Endodermal cell (in vitro differentiated cells): ENCODE data around the gene TANGO2. TPM values are rescaled to one million over a fixed set of nuclear protein-coding genes. Genes with fewer than 3 reads are reported as not detected.

Experiments used
- DNase-seq: peaks from one replicate; pipeline ENCODE4 v3.0.0-alpha.2; 2017
- H3K27ac ChIP-seq: 2 replicates; pipeline ENCODE4 v1.5.1; 2013; ENCODE audit warnings: mild to moderate bottlenecking, low read depth, low read length, moderate library complexity
- H3K27me3 ChIP-seq: 2 replicates; pipeline ENCODE4 v1.6.1; 2013; ENCODE audit warnings: mild to moderate bottlenecking, low read length, moderate library complexity; ENCODE audit not compliant: insufficient read depth, control insufficient read depth, poor library complexity, severe bottlenecking
- H3K36me3 ChIP-seq: 2 replicates; pipeline ENCODE4 v1.7.0; 2013; ENCODE audit warnings: mild to moderate bottlenecking, low read length, moderate library complexity; ENCODE audit not compliant: control insufficient read depth, insufficient read depth
- H3K4me1 ChIP-seq: one replicate; pipeline ENCODE4 v1.7.0; 2013; ENCODE audit warnings: low read length; ENCODE audit not compliant: control insufficient read depth, insufficient read depth
- H3K4me3 ChIP-seq: 2 replicates; pipeline ENCODE4 v1.5.1; 2013; ENCODE audit warnings: mild to moderate bottlenecking, low read length, moderate library complexity
- H3K9ac ChIP-seq: 2 replicates; pipeline ENCODE4 v1.6.1; 2013; ENCODE audit warnings: mild to moderate bottlenecking, low read length, moderate library complexity; ENCODE audit not compliant: poor library complexity, severe bottlenecking; ENCODE audit errors: extremely low read depth
- H3K9me3 ChIP-seq: 2 replicates; pipeline ENCODE4 v1.6.1; 2013; ENCODE audit warnings: mild to moderate bottlenecking, low read length, moderate library complexity; ENCODE audit not compliant: control insufficient read depth
- H3K27ac Mint-ChIP-seq: 2 replicates; pipeline ENCODE4 v1.8.0; 2020; ENCODE audit warnings: mixed read lengths
- H3K27me3 Mint-ChIP-seq: 2 replicates; pipeline ENCODE4 v1.8.0; 2021; ENCODE audit warnings: mild to moderate bottlenecking, mixed read lengths; ENCODE audit not compliant: insufficient read depth
- H3K36me3 Mint-ChIP-seq: 2 replicates; pipeline ENCODE4 v1.8.0; 2020; ENCODE audit warnings: low read depth, mixed read lengths
- H3K4me1 Mint-ChIP-seq: 2 replicates; pipeline ENCODE4 v1.8.0; 2020; ENCODE audit warnings: mixed read lengths
- H3K4me3 Mint-ChIP-seq: 2 replicates; pipeline ENCODE4 v1.8.0; 2020; ENCODE audit warnings: mild to moderate bottlenecking, moderate library complexity, mixed read lengths
- H3K9me3 Mint-ChIP-seq: 2 replicates; pipeline ENCODE4 v1.8.0; 2020; ENCODE audit warnings: mild to moderate bottlenecking, mixed read lengths
- WGBS, 2 experiments: methylation state at CpG; one replicate each; pipeline versions ENCODE4 v1.1.5 to v1.1.7; 2013; ENCODE audit warnings: missing lambda C conversion rate in 2 of 2, mixed read lengths in 1 of 2; ENCODE audit not compliant: insufficient coverage in 1 of 2, insufficient read length in 1 of 2; 5-methylcytosine and 5-hydroxymethylcytosine counted together
- total RNA-seq, 2 donors: library from RNA; stranded (reverse); fragmentation: NEBNext Ultra II Directional in 1 of 2; extraction: Animal tissue kit (Norgen Biotek cat#: 25700) in 1 of 2; gene quantifications; 2 replicates in 1 of 2; 3 replicates in 1 of 2; pipeline ENCODE4 v1.2.1, GENCODE V29; 2021
- TF ChIP-seq, protein P1 (sequence below): fragments of 200-600 bp; sonication (generic); conservative IDR thresholded peaks from 2 replicates; pipeline ENCODE4 v1.5.0; 2021; ENCODE audit warnings: antibody characterized with exemption, mild to moderate bottlenecking

TANGO2 gene
- total RNA-seq, 2 donors from 2014 or later, result 19.9 to 21.8 TPM

GRCh38 chr22:19982991-19983578, 37.8 kb upstream of the TANGO2 start:
- no peaks in the 10 kb centered on the region for H3K9me3 Mint-ChIP-seq
- WGBS, 2 experiments, result 91 to 100% methylated on average over 8 of the region's 8 CpGs
- Histone ChIP-seq H3K9me3 (no peaks in the 10 kb centered on the region), H3K27ac (no peak overlapping the region), H3K4me1 (peaks cover 6% of the 10 kb centered on the region), H3K36me3 (peaks cover 3% of the 10 kb centered on the region), H3K9ac (no peak overlapping the region), H3K27me3 (no peaks in the 10 kb centered on the region), H3K4me3 (no peak overlapping the region)
- TF ChIP-seq, protein P1, sequence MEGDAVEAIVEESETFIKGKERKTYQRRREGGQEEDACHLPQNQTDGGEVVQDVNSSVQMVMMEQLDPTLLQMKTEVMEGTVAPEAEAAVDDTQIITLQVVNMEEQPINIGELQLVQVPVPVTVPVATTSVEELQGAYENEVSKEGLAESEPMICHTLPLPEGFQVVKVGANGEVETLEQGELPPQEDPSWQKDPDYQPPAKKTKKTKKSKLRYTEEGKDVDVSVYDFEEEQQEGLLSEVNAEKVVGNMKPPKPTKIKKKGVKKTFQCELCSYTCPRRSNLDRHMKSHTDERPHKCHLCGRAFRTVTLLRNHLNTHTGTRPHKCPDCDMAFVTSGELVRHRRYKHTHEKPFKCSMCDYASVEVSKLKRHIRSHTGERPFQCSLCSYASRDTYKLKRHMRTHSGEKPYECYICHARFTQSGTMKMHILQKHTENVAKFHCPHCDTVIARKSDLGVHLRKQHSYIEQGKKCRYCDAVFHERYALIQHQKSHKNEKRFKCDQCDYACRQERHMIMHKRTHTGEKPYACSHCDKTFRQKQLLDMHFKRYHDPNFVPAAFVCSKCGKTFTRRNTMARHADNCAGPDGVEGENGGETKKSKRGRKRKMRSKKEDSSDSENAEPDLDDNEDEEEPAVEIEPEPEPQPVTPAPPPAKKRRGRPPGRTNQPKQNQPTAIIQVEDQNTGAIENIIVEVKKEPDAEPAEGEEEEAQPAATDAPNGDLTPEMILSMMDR, result no peak
- peaks cover 2% of the 10 kb centered on the region for H3K4me1 Mint-ChIP-seq
- no peak overlapping the region for H3K27ac Mint-ChIP-seq
- no peak overlapping the region for H3K4me3 Mint-ChIP-seq
- peaks cover 9% of the 10 kb centered on the region for H3K36me3 Mint-ChIP-seq
- no peak for DNase-seq
- H3K27me3 Mint-ChIP-seq, result no peaks in the 10 kb centered on the region

GRCh38 chr22:19983741-19984140, 37.2 kb upstream of the TANGO2 start:
- Mint-ChIP-seq H3K36me3 (peaks cover 7% of the 10 kb centered on the region), H3K27ac (no peak overlapping the region), H3K27me3 (no peaks in the 10 kb centered on the region), H3K4me3 (no peak overlapping the region), H3K9me3 (no peaks in the 10 kb centered on the region), H3K4me1 (peaks cover 2% of the 10 kb centered on the region)
- WGBS, 2 experiments, result 93 to 95% methylated on average over 3 to 4 of the region's 5 CpGs
- Histone ChIP-seq H3K36me3 (peaks cover 3% of the 10 kb centered on the region), H3K27ac (no peak overlapping the region), H3K27me3 (no peaks in the 10 kb centered on the region), H3K4me1 (peaks cover 6% of the 10 kb centered on the region), H3K9ac (no peak overlapping the region), H3K4me3 (no peak overlapping the region), H3K9me3 (no peaks in the 10 kb centered on the region)
- TF ChIP-seq, protein P1, result no peak
- DNase-seq, result no peak

- WGBS, 2 experiments, result 91 to 92% methylated on average over 13 to 19 of the region's 19 CpGs
- TF ChIP-seq, protein P1, result no peak
- H3K36me3 ChIP-seq, result peaks cover 3% of the 10 kb centered on the region
- no peak overlapping the region for H3K27ac ChIP-seq
- DNase-seq, result no peak
- peaks cover 6% of the 10 kb centered on the region for H3K4me1 ChIP-seq
- Mint-ChIP-seq H3K27me3 (no peaks in the 10 kb centered on the region), H3K36me3 (peaks cover 4% of the 10 kb centered on the region), H3K9me3 (no peaks in the 10 kb centered on the region), H3K4me1 (peaks cover 2% of the 10 kb centered on the region), H3K4me3 (no peak overlapping the region), H3K27ac (no peak overlapping the region)
- H3K27me3 ChIP-seq, result no peaks in the 10 kb centered on the region
- no peaks in the 10 kb centered on the region for H3K9me3 ChIP-seq
- H3K9ac ChIP-seq, result no peak overlapping the region
- no peak overlapping the region for H3K4me3 ChIP-seq
Measured at GRCh38 chr22:19984201-19984753, 36.6 kb upstream of the TANGO2 start.
